GM04504 (cell line): Measurements from ENCODE around the gene LAMC1.
A peak's percentile ranks its signal among the peaks of the same experiment; 100 is the strongest.

ENCODE experiments used
- DNase-seq: peaks from one replicate; pipeline ENCODE4 v3.0.0-alpha.2; 2012; ENCODE audit warnings: low read depth

Gene LAMC1

GRCh38 chr1:183021405-183022201, 1.6 kb upstream of the LAMC1 start:
- no peak for DNase-seq

- peak; percentile 97 for DNase-seq
These were observed 746 bp upstream of the LAMC1 start for GRCh38 chr1:183022202-183023145.

GRCh38 chr1:183023601-183024316, 539 bp downstream of the LAMC1 start:
- no peak for DNase-seq

- no peak for DNase-seq
These were observed 1.2 kb downstream of the LAMC1 start for GRCh38 chr1:183024317-183025009.

- DNase-seq: no peak
These were observed 1.8 kb downstream of the LAMC1 start for GRCh38 chr1:183025010-183025337.

GRCh38 chr1:183025782-183026774, 2.9 kb downstream of the LAMC1 start:
- DNase-seq: no peak

- DNase-seq: no peak
These were observed 3.8 kb downstream of the LAMC1 start for GRCh38 chr1:183027031-183027430.

GRCh38 chr1:183027791-183028190, 4.6 kb downstream of the LAMC1 start:
- no peak for DNase-seq

GRCh38 chr1:183029591-183030000, 6.4 kb downstream of the LAMC1 start:
- no peak for DNase-seq

GRCh38 chr1:183030053-183030452, 6.8 kb downstream of the LAMC1 start:
- no peak for DNase-seq

- DNase-seq: no peak
These were observed 9.1 kb downstream of the LAMC1 start for GRCh38 chr1:183032122-183032921.

GRCh38 chr1:183033205-183033604, 10.0 kb downstream of the LAMC1 start:
- DNase-seq: no peak

GRCh38 chr1:183034682-183035081, 11.5 kb downstream of the LAMC1 start:
- DNase-seq: no peak

GRCh38 chr1:183038333-183038866, 15.2 kb downstream of the LAMC1 start:
- DNase-seq: no peak

- DNase-seq: no peak
These were observed 15.7 kb downstream of the LAMC1 start for GRCh38 chr1:183038913-183039312.

- DNase-seq: no peak
These were observed 16.1 kb downstream of the LAMC1 start for GRCh38 chr1:183039330-183039729.

GRCh38 chr1:183039985-183040447, 16.8 kb downstream of the LAMC1 start:
- DNase-seq: peak; percentile 88

GRCh38 chr1:183040547-183040971, 17.3 kb downstream of the LAMC1 start:
- DNase-seq: no peak

GRCh38 chr1:183043254-183043653, 20.0 kb downstream of the LAMC1 start:
- DNase-seq: no peak
